C4-2B (cell line): ENCODE measurements around the gene POU5F1.

Source experiments
- H3K27ac ChIP-seq: fragments of 450-650 bp; 2 replicates; pipeline ENCODE4 v1.5.1; 2017
- ZFX ChIP-seq: fragments of 450-650 bp; IDR thresholded peaks from 2 replicates; pipeline ENCODE4 v1.6.1; 2017
- TF ChIP-seq, protein P1 (sequence below): fragments of 450-650 bp; conservative IDR thresholded peaks from 2 replicates; pipeline ENCODE4 v1.5.1; 2017; ENCODE audit warnings: mild to moderate bottlenecking

The POU5F1 gene

DNA sequence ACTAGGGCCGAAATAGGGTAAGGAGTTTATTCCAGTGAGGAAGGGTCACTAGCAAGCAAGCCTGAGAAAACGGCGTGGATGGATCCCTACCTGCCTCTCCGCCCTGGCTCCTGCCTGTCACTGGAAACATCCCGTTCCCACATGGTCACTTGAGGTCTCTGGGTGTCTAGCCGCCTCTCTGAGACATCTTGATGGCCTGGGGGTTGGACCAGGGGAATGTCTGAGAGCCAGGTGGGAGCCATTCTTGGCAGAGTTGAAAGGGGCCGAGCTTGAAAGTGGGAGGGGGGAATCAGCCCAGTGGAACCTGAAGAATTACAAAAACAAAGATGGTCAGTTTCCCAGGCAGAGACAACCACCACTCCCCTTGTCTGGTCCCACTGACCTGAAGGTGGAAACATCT lies 13.8 kb downstream of the POU5F1 start:
- H3K27ac ChIP-seq: no peak overlapping the region
- TF ChIP-seq ZFX: no peak
- TF ChIP-seq, protein P1, sequence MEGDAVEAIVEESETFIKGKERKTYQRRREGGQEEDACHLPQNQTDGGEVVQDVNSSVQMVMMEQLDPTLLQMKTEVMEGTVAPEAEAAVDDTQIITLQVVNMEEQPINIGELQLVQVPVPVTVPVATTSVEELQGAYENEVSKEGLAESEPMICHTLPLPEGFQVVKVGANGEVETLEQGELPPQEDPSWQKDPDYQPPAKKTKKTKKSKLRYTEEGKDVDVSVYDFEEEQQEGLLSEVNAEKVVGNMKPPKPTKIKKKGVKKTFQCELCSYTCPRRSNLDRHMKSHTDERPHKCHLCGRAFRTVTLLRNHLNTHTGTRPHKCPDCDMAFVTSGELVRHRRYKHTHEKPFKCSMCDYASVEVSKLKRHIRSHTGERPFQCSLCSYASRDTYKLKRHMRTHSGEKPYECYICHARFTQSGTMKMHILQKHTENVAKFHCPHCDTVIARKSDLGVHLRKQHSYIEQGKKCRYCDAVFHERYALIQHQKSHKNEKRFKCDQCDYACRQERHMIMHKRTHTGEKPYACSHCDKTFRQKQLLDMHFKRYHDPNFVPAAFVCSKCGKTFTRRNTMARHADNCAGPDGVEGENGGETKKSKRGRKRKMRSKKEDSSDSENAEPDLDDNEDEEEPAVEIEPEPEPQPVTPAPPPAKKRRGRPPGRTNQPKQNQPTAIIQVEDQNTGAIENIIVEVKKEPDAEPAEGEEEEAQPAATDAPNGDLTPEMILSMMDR: no peak

DNA sequence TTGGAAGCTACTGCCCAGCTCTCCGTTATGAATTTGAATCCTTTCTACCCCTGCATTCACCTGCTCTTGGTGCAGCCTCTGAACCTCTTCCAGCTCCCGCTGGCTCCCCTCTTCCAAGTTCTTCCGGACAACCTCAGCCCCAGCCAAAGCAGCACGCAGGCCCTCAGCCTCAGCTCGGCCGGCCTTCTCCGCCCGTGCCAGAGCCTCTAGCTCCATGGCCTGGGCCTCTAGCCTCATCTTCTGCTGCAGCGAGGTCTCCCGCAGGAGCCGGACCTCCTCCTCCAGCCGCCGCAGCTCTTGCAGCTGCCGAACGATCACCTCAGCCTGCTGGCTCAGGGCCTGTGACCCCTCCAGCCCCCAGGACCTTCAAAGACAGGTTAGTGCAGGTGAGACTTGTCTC lies 16.0 kb downstream of the POU5F1 start:
- H3K27ac ChIP-seq: no peak overlapping the region
- TF ChIP-seq, protein P1: no peak
- no peak for TF ChIP-seq ZFX

DNA sequence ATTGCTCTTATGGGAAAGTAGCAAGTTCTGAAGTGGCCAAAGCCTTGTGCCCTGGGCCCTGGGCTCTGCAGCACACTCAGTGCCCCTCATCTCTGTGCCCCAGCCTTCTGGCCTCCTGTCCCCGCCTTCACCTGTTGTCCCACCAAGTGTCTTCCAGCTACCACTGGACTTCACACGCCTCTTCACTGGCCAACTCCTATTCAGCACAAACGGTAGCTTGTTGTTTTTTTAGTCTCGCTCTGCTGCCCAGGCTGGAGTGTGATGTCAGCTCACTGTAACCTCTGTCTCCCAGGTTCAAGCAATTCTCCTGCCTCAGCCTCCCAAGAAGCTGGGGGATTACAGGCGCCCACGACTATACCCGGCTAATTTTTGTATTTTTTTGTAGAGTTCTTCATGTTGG lies 17.7 kb downstream of the POU5F1 start:
- TF ChIP-seq, protein P1: no peak
- TF ChIP-seq ZFX: no peak
- H3K27ac ChIP-seq: no peak overlapping the region

DNA sequence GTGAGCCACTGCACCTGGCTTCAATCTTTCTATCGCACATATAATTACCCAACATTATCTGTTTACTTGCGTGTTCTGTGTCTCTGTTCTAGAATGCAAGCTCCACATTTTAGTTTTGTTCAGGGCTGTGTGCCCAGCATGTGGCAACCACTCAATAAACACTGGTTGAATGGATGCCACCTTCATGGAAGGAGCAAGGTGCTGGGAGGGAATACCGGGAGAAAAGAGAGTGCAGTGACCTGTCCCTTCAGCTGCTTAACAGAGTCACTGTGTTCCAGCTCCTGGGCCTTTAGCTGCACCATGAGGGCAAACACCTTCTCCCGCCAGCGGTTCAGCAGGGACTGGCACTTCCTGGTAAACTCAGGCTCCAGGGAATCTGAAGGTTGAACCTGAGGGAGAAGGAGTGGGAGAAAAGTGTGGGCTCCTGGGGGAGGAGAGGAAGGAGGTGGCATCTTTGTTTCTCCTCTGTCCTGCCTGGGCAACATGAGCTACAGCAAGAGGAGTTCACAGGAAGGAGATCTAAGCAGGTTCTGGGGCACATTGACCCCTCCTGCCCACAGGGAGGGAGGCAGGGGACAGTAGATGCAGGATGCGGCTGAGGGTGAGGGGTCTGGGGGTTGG lies 20.5 kb downstream of the POU5F1 start:
- TF ChIP-seq, protein P1: no peak
- peak overlapping the region; percentile 13; the same call in 1 of the 2 replicates for H3K27ac ChIP-seq

DNA sequence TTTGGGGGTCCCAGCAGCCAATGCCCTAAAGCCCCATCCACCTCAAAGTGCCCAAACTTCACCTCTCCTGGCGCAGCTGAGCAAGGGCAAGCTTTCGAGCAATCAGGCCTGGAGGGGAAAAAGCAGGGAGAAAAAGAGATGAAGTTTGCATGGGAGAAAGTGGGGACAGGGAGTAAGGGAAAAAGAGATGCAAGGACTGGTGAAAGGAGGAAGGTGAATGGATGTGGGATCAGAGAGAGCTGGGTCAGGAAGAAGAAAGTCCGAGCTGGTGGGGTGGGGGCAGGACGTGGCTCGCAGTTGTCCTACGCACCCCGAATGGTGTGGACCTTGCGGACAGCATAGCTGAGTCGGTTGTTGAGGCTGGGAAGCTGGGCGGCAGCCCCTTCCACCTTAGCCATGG lies 25.1 kb downstream of the POU5F1 start:
- TF ChIP-seq ZFX: no peak
- TF ChIP-seq, protein P1: no peak
- H3K27ac ChIP-seq: peak overlapping the region; percentile 31; the same call in 1 of the 2 replicates

DNA sequence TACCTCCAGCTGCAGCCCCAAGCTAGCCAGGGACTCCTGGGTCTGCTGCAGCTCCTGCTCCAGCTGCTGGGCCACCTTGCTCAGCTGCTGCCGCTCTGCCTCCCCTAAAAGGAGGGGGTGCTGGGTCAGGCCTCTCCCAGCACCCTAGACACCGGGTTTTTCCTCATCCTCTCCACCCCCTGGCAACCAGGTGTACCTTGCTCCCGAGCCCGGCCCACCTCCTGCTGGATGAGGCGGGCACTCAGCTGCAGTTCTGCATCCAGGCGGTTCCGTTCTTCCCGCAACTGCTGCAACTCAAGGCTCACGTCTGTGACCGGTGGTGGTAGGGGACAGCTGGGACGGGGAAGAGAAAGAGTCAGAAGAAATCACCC lies 25.5 kb downstream of the POU5F1 start:
- TF ChIP-seq ZFX: no peak
- TF ChIP-seq, protein P1: no peak
- peak overlapping the region; percentile 31 for H3K27ac ChIP-seq

DNA sequence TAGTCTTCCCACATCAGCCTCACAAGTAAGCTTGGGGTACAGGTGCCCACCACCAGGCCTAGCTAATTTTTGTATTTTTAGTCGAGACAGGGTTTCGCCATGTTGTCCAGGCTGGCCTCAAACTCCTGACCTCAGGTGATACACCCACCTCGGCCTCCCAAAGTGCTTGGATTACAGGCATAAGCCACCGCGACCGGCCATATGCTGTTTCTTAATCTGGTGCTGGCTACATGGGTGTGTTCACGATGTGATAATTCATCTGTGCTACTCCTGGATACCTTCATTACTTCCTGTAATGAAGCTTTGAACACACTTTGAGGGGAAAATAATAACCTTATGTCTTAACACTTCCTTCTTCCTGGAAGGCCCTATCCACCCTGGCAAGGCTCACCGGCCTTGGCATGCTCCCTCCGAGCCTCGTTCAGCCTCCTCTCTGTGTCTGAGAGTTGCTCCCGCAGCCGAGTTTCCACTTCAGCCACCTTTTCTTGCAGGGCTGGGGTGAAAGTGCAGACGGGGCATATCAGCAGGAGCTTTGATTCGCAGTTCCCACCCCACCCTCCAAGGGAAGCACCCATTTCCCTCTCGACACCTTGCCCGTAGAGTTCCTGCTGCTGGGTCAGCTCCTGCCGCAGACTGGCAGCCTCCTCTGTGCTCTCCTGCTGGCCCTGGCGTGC lies 26.0 kb downstream of the POU5F1 start:
- H3K27ac ChIP-seq: peak overlapping the region; percentile 31

More for the DNA sequence above, 26.0 kb downstream of the POU5F1 start:
- no peak for TF ChIP-seq ZFX
- TF ChIP-seq, protein P1: no peak
